SK-N-SH treated with all-trans-retinoic acid at 6 μM for 48 hours (cell line): ENCODE data around the gene PPP1R27.

ENCODE experiments used
- ARNTL ChIP-seq: fragments of 450-650 bp; formaldehyde crosslinking; IDR thresholded peaks from 2 replicates; pipeline ENCODE4 v1.5.0; 2020; ENCODE audit warnings: low read depth, mild to moderate bottlenecking, moderate library complexity, borderline replicate concordance
- BACH2 ChIP-seq: fragments of 250-450 bp; sonication (Bioruptor Pico); IDR thresholded peaks from 2 replicates; pipeline ENCODE4 v1.9.0; 2021; ENCODE audit warnings: mild to moderate bottlenecking, borderline replicate concordance
- ISL1 ChIP-seq: fragments of 250-450 bp; sonication (Bioruptor Pico); IDR thresholded peaks from 2 replicates; pipeline ENCODE4 v2.1.2; 2022; ENCODE audit warnings: mild to moderate bottlenecking, moderate library complexity
- PPARA ChIP-seq: fragments of 250-450 bp; sonication (Bioruptor Pico); IDR thresholded peaks from 2 replicates; pipeline ENCODE4 v1.5.0; 2020; ENCODE audit warnings: mild to moderate bottlenecking, borderline replicate concordance
- RARB ChIP-seq: fragments of 250-450 bp; sonication (Bioruptor Pico); IDR thresholded peaks from 2 replicates; pipeline ENCODE4 v1.8.0; 2021; ENCODE audit warnings: mild to moderate bottlenecking, moderate library complexity
- SNAI2 ChIP-seq: fragments of 250-450 bp; sonication (Bioruptor Pico); IDR thresholded peaks from 2 replicates; pipeline ENCODE4 v1.5.0; 2020; ENCODE audit warnings: mild to moderate bottlenecking, moderate library complexity
- ZFP3 ChIP-seq: fragments of 250-450 bp; sonication (Bioruptor Pico); IDR thresholded peaks from 2 replicates; pipeline ENCODE4 v1.5.0; 2020; ENCODE audit warnings: mild to moderate bottlenecking, moderate library complexity
- ZNF70 ChIP-seq: fragments of 450-650 bp; formaldehyde crosslinking; IDR thresholded peaks from 2 replicates; pipeline ENCODE4 v1.5.0; 2020; ENCODE audit warnings: mild to moderate bottlenecking, moderate library complexity
- ZNF8 ChIP-seq: fragments of 450-650 bp; formaldehyde crosslinking; IDR thresholded peaks from 2 replicates; pipeline ENCODE4 v1.5.0; 2020; ENCODE audit warnings: mild to moderate bottlenecking, moderate library complexity
- TF ChIP-seq, protein P1 (sequence below): fragments of 250-450 bp; sonication (Bioruptor Pico); IDR thresholded peaks from 2 replicates; pipeline ENCODE4 v1.8.0; 2020; ENCODE audit warnings: mild to moderate bottlenecking, moderate library complexity, borderline replicate concordance
- TF ChIP-seq, protein P2 (sequence below): fragments of 250-450 bp; sonication (Bioruptor Pico); IDR thresholded peaks from 2 replicates; pipeline ENCODE4 v1.8.0; 2021; ENCODE audit warnings: low read depth, mild to moderate bottlenecking, moderate library complexity, borderline replicate concordance

DNA sequence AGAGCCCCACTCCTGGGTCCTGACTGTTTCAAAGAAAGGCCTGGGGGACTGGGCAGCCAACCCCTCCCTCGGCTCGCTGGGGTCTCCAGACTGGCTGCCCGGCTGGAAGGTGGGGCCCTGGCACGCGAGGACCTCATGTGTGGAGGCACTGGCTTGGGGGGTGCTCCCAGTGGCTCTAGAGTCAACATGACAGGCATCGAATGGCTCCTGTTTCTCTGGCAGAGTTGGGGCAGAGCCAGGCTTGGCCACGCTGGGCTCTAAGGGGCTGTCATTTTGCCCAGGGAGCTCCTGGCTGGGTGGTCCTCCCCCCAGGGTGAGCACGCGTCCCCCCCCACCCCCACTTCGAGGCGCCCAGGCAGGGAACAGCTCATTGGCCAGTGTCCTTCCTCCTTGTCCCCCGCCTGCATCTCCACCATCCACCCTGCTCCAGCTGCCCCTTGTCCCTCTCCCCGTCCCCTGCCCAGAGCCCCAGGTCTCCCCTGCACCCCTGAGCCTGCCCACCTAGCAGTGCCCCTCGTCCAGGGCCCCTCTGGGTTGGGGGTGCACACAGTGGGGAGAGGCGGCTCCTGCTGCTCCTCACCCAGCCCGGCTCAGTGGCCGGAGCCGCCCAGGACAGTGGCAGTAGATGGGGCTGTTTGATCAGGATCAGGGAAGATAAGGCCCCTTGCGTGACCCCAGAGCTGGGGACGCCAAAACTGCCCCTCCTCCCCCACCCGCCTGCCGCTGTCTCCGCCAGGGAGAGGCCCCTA, 28.2 kb downstream of the PPP1R27 start:
- TF ChIP-seq ZNF8 (CRISPR knock-in tag) (no peak), SNAI2 (CRISPR knock-in tag) (no peak), BACH2 (no peak), ARNTL (CRISPR knock-in tag) (no peak), ZNF70 (CRISPR knock-in tag) (no peak), ZFP3 (CRISPR knock-in tag) (no peak), RARB (CRISPR knock-in tag) (no peak), ISL1 (no peak), PPARA (CRISPR knock-in tag) (no peak)
- TF ChIP-seq, protein P1, sequence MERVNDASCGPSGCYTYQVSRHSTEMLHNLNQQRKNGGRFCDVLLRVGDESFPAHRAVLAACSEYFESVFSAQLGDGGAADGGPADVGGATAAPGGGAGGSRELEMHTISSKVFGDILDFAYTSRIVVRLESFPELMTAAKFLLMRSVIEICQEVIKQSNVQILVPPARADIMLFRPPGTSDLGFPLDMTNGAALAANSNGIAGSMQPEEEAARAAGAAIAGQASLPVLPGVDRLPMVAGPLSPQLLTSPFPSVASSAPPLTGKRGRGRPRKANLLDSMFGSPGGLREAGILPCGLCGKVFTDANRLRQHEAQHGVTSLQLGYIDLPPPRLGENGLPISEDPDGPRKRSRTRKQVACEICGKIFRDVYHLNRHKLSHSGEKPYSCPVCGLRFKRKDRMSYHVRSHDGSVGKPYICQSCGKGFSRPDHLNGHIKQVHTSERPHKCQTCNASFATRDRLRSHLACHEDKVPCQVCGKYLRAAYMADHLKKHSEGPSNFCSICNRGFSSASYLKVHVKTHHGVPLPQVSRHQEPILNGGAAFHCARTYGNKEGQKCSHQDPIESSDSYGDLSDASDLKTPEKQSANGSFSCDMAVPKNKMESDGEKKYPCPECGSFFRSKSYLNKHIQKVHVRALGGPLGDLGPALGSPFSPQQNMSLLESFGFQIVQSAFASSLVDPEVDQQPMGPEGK, result no peak
- TF ChIP-seq, protein P2, sequence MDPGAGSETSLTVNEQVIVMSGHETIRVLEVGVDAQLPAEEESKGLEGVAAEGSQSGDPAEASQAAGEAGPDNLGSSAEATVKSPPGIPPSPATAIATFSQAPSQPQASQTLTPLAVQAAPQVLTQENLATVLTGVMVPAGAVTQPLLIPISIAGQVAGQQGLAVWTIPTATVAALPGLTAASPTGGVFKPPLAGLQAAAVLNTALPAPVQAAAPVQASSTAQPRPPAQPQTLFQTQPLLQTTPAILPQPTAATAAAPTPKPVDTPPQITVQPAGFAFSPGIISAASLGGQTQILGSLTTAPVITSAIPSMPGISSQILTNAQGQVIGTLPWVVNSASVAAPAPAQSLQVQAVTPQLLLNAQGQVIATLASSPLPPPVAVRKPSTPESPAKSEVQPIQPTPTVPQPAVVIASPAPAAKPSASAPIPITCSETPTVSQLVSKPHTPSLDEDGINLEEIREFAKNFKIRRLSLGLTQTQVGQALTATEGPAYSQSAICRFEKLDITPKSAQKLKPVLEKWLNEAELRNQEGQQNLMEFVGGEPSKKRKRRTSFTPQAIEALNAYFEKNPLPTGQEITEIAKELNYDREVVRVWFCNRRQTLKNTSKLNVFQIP (CRISPR knock-in tag), result no peak
